Stimulated activated CD8-positive, alpha-beta memory T cell treated with anti-CD3 and anti-CD28 coated beads, Interleukin-4, amount 100 ng/mL, for 1 hour (primary cell): ENCODE results near the gene IFNAR1.
A peak's percentile ranks its signal among the peaks of the same experiment; 100 is the strongest.
"Not testable (repeated sequence)": the region's sequence is repeated elsewhere in the genome, so short reads cannot be mapped to it uniquely, and the experiment has no call there.

Experiments
- DNase-seq, 2 donors: peaks; one replicate each; pipeline ENCODE4 v3.0.0-alpha.2; 2020; ENCODE audit warnings: low read depth in 2 of 2, low spot score in 1 of 2

IFNAR1 gene

GRCh38 chr21:33375101-33375644, 50.4 kb downstream of the IFNAR1 start:
- no peak for DNase-seq

GRCh38 chr21:33377221-33377920, 52.6 kb downstream of the IFNAR1 start:
- no peak for DNase-seq

- no peak for DNase-seq
These were observed 53.3 kb downstream of the IFNAR1 start for GRCh38 chr21:33378081-33378480.

GRCh38 chr21:33379934-33380333, 55.2 kb downstream of the IFNAR1 start:
- not testable (repeated sequence) for DNase-seq

- DNase-seq = peak in 1 of 2 donors; percentile 68
These were observed 55.8 kb downstream of the IFNAR1 start for GRCh38 chr21:33380483-33380998.

- not testable (repeated sequence) for DNase-seq
These were observed 56.6 kb downstream of the IFNAR1 start for GRCh38 chr21:33381381-33381780.

- peak in 1 of 2 donors; percentile 44 for DNase-seq
These were observed 58.5 kb downstream of the IFNAR1 start for GRCh38 chr21:33383056-33383888.

- DNase-seq = no peak
These were observed 60.1 kb downstream of the IFNAR1 start for GRCh38 chr21:33384841-33385331.

- DNase-seq = no peak
These were observed 61.5 kb downstream of the IFNAR1 start for GRCh38 chr21:33386222-33386784.

- DNase-seq = no peak
These were observed 62.5 kb downstream of the IFNAR1 start for GRCh38 chr21:33387294-33387693.

GRCh38 chr21:33388188-33388587, 63.4 kb downstream of the IFNAR1 start:
- DNase-seq = no peak

- DNase-seq = no peak
These were observed 65.7 kb downstream of the IFNAR1 start for GRCh38 chr21:33390479-33390878.

- DNase-seq = no peak
These were observed 66.9 kb downstream of the IFNAR1 start for GRCh38 chr21:33391656-33392055.

GRCh38 chr21:33392284-33392985, 67.7 kb downstream of the IFNAR1 start:
- DNase-seq = no peak

GRCh38 chr21:33393348-33393747, 68.6 kb downstream of the IFNAR1 start:
- no peak for DNase-seq

- DNase-seq = no peak
These were observed 69.5 kb downstream of the IFNAR1 start for GRCh38 chr21:33394260-33394659.

GRCh38 chr21:33395891-33396331, 71.1 kb downstream of the IFNAR1 start:
- DNase-seq = no peak

GRCh38 chr21:33396436-33396835, 71.7 kb downstream of the IFNAR1 start:
- no peak for DNase-seq

GRCh38 chr21:33396951-33397350, 72.2 kb downstream of the IFNAR1 start:
- DNase-seq = no peak

- no peak for DNase-seq
These were observed 72.9 kb downstream of the IFNAR1 start for GRCh38 chr21:33397717-33398116.

GRCh38 chr21:33398361-33398760, 73.6 kb downstream of the IFNAR1 start:
- DNase-seq = no peak
